ENCODE results near the gene TH. TPM values are rescaled to one million over a fixed set of nuclear protein-coding genes. Genes with fewer than 3 reads are reported as not detected.
A peak's percentile ranks its signal among the peaks of the same experiment; 100 is the strongest.

The TH gene
- polyA plus RNA-seq, 12 donors, result 0.10 to 1.3 (median 0.51) TPM; not detected in 4

GRCh38 chr11:2143477-2143798 lies 28.2 kb downstream of the TH start:
- no peak for DNase-seq

GRCh38 chr11:2142762-2143202 lies 28.8 kb downstream of the TH start:
- no peak for DNase-seq

GRCh38 chr11:2142300-2142759 lies 29.3 kb downstream of the TH start:
- no peak for DNase-seq

- no peak for DNase-seq
Observed at GRCh38 chr11:2140411-2141400, 30.9 kb downstream of the TH start.

GRCh38 chr11:2139621-2140337 lies 31.8 kb downstream of the TH start:
- no peak for DNase-seq

GRCh38 chr11:2139123-2139521 lies 32.5 kb downstream of the TH start, which contains the start of gene IGF2:
TSS of gene IGF2 (minus strand) at chr11:2139389. CDS start at chr11:2135523, 3,866 bp downstream.
- DNase-seq, result no peak

- DNase-seq, result no peak
Observed at GRCh38 chr11:2138431-2139122, 33.0 kb downstream of the TH start.

GRCh38 chr11:2138068-2138430 lies 33.6 kb downstream of the TH start:
- DNase-seq, result no peak

GRCh38 chr11:2137202-2138067 lies 34.2 kb downstream of the TH start:
- DNase-seq, result peak; percentile 88

- DNase-seq, result no peak
Observed at GRCh38 chr11:2136952-2137201, 34.7 kb downstream of the TH start.

GRCh38 chr11:2136209-2136951 lies 35.2 kb downstream of the TH start:
- DNase-seq, result no peak

GRCh38 chr11:2135648-2136201 lies 35.9 kb downstream of the TH start:
- no peak for DNase-seq

GRCh38 chr11:2135018-2135569 lies 36.5 kb downstream of the TH start:
- no peak for DNase-seq

GRCh38 chr11:2134022-2135010 lies 37.3 kb downstream of the TH start:
- no peak for DNase-seq

GRCh38 chr11:2133241-2134021 lies 38.2 kb downstream of the TH start:
- no peak for DNase-seq

- DNase-seq, result no peak
Observed at GRCh38 chr11:2132874-2133240, 38.8 kb downstream of the TH start.

- DNase-seq, result no peak
Observed at GRCh38 chr11:2132246-2132645, 39.4 kb downstream of the TH start.
